Glomerular endothelial cell (primary cell): Measurements from ENCODE around the gene RALGPS1. TPM values are rescaled to one million over a fixed set of nuclear protein-coding genes. Genes with fewer than 3 reads are reported as not detected.

ENCODE experiments used
- DNase-seq: peaks from one replicate; pipeline ENCODE4 v3.0.0-alpha.2; 2011; ENCODE audit warnings: low read depth, low spot score; ENCODE audit errors: extremely low read depth
- total RNA-seq: library from RNA; depleted of rRNA; stranded (reverse); fragments of >200 nt; gene quantifications from 2 replicates; pipeline ENCODE4 v1.2.3, GENCODE V29; 2015

Gene RALGPS1
- total RNA-seq, 1 donor from 2014 or later, result 7.2 TPM

DNA sequence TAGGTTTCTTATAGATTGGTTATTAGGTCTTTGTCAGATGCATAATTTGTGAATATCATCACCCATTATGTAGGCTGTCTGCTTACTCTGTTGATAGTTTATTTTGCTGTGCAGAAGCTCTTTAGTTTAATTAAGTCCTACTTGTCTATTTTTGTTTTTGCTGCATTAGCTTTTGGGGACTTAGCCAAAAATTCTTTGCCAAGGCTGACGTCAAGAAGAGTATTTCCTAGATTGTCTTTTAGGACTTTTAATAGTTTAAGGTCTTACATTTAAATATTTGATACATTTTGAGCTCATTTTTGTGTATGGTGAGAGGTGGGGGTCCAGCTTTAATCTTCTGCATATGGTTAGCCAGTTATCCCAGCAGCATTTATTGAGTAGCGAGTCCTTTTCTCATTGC is 232.7 kb downstream of the RALGPS1 start:
- DNase-seq, result no peak

DNA sequence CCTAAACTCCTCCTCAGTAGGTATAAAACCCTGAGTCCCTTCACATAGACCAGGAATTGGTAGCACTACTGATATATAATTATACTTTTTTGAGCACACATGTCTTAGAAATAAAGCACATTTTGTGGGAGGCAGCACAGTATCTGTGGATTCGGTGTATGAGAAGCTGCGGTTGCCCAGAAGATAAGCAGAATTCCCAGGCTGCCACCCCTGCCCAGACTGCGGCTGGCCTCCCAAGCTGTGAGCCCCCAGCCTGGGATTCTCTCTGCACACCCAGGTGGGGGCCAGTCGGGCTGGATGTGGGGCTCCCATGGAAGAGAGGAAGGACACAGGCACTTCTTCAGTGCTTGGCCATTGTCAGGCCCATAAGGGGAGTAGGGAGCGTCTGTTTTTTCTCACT is 233.4 kb downstream of the RALGPS1 start:
- DNase-seq, result no peak

DNA sequence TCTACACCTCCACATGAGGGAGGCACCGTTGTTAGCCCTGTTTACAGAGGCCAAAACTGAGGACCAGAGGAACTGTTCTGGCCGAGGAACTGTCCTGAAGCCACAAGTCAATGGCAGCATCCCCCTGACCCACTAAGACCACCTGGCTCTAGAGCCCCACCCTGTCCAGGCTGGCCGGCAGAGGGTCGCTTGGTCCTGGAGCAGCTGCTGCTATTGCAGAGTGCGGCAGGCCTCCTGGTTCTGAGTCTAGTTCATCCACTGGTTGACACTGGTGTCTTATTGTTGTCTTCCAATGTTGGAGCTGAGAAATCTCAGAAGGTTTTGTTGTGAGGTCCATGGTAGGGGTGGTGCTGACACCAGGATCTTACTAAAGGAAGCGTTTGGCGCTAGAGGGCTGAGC is 234.4 kb downstream of the RALGPS1 start:
- no peak for DNase-seq

DNA sequence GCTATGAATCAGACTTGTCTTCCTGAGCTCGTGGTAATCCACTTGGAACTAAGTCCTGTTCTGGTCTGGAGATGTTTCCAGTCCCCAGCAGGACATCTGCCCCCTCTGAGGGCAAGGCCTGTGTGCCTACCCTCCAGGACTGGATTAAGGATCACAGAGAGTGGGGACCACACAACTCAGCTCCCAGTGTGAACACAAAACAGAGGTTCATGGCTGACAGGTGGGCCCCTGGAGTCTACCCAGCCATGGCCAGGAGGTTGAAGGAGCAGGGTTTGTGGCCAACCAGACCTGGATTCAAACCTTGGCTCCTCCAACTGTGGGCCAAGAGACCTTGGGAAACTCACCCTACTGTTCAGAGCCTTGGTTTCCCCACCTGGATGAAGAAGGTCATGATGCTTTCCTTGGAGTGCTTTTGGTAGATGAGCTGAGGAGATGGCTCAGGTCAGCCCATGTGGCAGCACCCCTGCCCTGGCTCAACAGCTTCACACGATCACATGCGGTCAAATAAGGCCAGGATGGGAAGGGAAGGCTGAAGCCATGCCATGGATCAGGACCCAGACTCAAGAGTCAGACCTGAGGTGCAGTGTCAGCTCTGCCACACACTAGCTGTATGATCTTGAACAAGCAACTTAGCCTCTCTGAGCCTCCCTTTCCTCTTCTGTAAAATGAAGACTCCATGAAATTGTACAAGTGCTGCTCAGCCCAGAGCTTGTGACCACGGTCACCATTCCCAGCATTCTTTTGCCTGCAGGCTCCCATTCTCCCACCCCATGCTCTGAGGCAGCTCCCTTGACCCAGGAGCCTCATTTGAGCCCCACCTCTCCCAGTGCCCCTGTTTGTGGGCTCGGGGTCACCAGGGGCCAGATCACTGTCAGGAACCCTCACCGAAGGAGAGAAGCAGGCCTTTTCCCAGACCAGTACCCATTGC is 235.1 kb downstream of the RALGPS1 start:
- DNase-seq, result no peak

DNA sequence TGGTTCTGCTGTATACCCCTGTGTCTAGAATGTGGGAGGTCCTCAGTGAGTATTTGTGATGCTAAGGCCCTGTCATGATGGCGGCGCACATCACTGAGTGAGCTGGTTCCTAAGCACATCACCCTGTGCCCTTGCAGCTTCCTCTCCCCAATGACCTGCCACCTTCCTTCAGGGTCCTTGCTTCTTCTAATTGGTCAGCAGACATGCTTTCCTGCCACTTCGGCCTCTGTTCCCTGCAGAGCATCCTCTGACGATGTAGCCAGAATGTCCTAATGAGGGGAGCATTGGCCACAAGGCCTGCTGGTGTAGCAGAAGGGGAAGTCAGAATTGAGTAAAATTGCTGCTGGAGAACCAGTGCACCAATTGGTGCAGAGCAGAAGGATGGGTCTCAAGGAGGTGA is 238.9 kb downstream of the RALGPS1 start:
- DNase-seq, result no peak

DNA sequence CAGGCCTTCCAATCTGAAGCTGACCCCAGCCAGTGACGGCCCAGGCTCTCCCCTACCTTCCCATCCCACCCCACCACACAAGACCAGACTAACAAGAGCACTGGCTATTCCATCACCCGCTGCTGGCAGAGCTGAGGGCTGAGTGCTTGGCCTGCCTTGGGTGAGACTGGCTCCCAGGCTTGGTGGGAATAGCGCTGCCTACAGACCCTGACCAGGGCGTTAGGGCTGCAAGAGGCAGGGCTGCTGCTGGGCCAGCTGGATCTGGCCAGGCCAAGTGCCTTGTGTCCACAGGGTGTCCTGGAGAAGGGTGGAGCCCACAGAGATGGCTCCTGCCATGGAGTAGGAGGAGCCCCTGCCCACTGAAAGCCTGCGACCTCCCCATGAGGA is 239.4 kb downstream of the RALGPS1 start:
- DNase-seq, result no peak

DNA sequence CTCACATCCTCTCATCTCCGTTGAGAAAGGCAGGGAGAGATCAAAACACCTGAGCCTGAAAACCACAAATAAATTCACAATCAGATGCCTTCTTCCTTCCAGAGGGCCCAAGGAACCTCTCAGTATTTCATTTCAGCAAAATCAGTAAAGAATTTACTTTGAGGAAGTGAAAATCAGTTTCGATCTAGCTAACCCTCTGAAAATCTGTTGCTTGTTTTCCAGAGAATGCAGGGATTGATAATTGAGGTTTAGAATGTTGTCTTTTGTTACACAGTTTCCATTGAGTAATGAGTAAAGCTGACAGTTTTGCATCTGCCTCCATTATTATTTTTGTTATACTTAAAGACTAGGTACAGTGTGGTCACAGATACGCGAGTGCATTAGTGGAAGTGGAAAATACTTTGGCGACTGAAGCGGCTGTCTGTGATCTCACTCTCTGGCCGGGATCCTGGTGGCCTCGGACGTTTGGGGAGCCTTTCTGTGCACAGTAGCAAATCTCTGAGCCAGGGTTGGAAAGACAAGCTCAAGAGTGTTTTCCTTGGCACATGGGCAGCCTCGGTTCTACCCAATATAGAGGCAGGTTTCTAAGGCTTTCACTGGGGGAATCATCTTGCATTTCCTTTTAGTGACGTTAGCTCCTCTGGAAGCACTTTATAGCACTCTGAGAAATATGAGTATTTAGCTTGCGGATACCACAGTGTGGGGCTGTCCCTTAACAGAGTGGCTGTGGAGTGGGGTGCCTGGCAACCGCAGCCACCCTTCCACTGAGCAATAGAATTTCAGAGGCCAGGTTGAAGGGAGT is 240.0 kb downstream of the RALGPS1 start:
- DNase-seq, result no peak

DNA sequence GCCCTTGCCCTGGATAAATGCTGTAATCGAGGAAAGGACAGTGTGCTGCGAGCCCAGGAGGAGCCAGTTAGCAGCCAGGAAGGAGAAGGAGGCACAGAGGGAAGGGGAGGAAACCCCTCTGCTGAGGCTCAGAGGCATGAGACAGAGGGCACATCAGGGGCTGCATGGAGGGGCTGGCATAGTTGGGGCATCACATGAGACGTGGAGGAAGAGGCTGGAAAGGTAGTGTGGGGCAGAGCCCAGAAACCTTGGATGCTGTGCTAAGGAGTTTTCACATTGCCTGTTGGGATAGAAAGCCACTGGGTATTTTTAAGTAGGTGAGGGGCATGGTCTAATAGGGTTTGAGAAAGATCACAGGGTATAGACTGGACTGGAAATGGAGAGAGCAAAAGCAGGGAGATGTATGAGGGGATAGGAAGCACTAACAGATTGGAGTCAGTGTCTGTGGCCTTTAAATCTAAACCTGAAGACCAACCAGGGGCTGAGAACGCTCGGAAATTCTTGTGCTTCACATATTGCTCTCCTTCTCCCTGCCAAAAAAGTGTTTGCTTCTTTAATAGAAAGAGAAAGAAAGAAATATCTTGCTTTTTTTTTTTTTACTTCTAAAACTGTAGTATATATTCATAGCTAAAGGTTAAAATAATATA is 240.9 kb downstream of the RALGPS1 start:
- DNase-seq, result no peak

DNA sequence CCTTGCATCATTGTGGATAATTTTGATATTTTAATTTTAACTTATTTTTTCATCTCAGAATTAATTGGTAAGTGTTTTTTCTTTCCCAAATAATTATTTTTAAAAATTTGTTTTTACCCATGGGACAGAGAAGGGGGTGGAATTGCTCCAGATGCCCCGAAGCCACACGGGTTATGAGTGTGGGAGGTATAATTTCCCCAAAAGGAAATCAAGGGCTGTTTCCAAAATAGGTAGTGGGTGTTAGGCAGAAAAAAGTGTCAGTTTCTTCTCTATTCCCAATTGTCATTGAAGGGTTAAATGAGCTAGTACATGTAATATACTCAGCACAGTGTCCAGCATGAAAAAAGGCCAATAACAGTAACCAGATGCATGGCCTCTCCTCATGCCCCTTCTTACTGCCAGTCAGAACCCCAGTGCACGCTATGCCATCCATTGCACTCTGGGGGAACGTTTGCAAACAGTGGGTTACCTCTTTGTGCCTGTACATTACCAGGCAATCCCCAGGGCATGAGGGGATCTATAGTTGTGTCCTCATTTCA is 244.3 kb downstream of the RALGPS1 start:
- no peak for DNase-seq

DNA sequence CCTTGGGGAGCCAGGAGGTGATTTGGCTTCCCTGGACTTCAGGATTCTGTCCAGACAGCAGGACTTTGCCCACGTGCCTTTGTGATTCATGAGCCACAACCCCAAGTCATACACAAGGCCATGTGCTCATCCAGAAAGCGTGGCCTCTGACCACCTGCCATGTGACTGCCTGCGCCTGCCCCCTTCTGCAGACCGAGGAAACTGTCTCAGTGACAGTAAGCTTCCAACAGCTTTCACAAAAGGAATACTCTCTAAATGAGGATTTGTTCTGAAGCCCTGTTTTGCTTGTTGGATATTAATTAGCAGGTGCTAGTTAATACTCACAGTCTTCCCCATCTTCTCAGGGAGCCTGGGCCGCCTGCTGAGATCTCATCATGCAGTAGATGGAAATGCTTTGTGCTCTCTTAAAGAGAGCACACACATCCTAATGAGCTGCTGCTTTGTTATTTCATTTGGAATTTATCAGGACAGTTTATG is 244.8 kb downstream of the RALGPS1 start:
- DNase-seq, result no peak

DNA sequence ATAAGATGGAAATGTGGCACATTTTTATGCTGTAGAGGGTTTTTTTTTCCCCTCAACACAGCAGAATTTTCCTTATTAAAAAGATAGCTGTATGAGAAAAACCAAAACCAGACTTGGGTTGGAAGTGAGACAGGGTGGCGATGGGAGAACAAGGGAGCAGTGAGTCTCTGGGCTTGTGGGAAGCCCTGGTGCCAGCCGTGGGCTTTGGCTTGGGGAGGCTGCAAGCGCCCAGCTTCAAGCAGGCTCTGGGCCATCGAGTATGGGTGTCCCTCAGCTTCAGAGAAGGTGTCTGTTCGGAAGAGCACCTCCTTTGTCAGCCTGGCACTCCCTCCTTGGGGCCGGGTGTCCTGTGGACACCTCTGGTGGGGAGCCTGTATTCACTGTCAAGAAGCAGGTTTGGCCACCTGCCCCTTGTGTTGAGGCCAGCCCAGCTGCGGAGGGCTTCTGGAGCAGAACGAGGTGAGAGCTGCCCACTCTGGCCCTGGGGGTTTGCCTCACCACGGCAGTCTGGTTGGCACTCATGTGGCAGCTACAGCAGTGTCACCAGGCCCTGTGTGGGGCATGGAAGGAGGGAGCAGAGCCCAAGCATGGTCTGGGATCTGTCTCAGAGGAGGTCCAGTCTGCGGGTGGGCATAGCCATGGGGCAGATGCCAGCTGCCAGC is 245.5 kb downstream of the RALGPS1 start:
- no peak for DNase-seq

DNA sequence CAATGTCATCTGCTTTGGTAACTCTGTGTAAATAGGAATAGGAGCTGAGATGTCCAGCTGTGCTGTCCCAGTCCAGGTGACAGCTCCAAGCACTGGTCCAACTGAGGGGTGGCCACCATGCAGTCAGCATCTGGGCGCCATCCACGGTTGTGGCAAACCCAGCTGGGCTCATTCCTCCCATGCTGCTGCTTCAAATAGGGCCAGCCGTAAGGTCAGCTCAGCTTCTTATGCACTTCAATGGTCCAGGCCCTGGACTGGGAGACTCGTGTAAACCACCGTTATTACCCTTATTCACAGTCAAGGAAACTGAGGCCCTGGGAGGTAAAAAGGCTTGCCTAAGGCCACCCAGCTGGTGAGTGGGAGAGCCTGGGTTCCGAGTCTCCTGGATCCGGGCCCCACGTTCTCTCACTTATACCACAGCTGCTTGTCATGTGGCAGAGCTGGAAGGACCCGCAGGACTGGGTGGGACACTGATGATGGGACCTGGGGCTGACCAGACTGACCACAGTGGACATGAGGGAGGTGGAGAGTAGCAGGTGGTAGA is 246.6 kb downstream of the RALGPS1 start:
- no peak for DNase-seq

DNA sequence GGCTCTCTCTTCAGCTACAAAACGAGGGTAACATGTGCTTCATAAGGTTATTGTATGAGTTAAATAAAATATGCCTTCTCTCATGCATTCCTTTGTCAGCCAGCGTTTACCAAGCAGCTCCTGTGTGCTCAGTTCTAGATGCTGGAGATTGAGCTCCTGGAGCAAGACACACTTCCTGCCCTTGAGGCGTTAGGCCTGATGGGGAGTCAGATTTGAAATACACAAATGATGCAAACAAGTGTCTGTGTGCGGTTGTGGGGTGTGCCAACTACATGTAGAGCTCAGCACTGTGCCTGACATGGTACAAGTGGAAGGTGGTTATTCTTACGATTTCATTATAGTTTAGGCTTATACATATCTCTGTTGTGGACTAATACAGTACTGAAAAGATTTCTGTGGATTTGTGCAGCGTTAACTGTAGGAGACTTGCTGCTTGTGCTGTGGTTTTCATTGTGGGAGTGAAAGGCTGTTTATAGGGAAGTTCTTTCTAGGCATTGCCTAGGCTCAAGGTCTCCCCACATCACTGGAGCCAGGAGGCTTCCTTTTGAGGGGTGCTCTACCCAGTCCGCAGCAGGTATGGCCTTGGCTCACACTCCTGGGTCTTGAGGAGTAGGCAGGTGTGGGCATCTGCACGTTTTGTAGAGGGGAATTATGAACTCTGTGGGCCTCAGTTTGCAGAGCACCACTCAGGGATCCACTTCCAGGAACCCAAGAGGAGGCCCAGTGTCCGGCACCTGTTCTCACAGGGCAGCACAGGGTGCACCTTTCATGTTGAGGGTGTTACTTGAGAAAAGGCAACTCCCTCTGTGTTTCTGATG is 247.7 kb downstream of the RALGPS1 start:
- DNase-seq, result no peak

DNA sequence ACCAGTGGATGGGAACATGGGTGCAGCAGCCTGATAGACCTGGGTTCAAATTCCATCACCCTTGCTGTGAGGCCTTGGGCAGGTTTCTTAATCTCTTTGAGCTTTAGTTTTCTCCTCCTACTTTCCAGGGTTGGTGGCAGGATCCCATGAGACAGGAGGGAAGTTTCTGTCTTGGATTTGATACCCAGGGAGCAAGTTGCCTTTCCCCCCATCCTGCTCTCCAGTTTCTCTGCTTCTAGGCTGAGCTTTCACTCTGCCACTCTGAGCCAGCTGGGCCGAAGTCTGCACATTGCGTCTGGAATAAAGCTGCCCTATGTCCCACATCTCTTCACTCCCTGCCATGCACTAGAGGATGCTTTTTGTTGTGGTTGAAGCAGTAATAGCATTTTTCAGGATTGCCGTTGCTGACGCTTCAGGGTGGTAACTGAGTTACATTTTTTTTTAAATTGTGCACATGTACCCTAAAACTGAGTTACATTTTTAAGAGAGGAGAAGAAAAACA is 248.3 kb downstream of the RALGPS1 start:
- DNase-seq, result no peak

DNA sequence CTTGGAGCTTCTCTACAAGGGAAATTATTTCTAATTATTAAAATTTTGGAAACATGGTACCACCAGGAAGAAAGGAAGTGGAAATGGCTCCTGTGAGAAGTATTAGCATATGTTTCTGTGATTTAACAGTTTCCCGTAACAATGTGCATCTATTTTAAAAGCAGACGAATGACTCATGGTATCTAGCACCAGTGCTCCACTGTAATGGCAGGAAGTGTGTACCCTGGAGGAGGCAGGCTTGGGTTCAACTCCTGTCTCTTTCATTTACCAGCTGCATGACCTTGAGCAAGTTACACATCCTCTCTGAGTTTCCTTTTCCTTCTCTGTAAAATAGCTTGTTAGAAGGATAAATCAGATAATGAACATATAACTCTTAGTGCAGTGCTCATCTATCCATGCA is 248.8 kb downstream of the RALGPS1 start:
- DNase-seq, result peak; percentile 78

DNA sequence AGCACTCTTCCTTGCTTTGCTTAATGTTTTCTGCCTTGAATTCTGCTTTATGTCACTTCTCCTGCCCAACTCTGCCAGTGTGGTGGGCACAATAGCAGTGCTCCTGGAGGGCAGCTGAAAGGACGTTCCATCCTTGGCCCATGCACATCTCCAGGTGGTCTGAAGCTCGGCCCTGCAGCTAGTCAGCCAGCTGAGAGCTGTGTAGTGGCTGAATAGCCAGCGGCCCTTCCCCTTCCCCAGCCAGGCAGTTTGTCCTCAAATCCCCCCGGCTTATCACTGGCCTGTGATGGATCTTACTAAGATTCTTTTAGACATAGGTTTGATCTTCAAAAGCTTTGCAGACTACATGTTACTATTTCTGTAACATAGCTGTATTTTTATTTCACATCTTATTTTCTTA is 250.5 kb downstream of the RALGPS1 start:
- no peak for DNase-seq

DNA sequence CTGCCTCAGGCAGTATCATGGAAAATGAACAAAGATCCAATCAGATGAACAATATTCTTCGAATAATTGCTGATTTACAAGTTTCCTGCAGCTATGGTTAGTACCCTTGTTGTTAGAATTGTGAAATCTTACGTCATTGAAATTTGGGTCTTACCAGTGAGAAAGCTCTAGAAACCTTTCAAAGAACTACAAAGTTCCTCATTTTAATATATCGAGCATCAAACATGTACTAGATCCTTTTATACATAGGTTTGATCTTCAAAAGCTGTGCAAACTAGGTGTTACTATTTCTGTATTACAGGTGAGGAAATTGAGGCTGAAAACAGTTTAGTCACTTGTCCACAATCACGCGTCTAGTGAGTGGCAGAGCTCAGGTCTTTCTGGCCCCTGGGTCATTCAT is 251.5 kb downstream of the RALGPS1 start:
- DNase-seq, result no peak

DNA sequence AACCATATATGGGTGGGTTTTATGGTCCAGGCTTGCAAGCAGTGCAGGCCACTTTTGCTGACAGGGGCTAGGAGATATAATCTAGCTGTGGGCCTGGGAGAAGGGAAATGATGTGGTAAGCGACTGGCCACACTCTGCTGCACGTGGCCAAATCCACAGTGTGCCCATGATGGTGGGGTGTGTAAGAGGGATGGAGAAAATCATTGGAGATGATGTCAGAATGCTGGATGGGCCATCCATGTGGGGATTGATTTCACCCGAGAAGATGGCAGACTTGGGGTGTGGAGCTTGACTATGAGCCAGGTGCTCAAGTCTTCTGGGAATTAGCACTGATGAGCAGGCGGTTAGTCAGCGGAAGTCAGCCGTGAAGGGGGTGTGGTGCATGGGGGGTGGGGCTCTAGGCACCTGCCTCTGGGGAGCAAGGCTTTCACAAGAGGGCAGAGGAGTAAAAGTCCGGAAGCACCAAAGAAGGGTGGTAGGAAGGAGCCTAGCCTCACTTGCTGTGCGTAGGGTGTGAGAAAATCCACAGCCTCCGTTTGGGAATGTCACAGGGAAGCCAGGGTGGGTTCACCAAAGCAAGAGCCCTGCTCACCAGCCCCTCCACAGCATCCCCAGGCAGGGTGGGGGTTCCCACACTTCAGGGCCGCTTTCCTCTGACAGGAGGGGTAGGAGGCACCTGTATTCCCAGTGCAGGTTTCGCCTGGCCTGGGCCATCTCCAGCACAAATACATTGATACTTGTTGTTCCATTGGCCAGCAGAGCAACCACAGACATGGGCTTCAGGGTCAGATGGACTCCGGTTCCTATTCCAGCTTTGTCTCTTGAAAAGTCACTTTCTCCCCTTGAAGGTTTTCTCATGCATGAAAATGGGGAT is 252.3 kb downstream of the RALGPS1 start:
- DNase-seq, result no peak
